Body of pancreas (tissue), 4 donors: ENCODE results near the gene SORCS2.

Source experiments
- CTCF ChIP-seq, 7 experiments: fragments of 450-650 bp in 4 of 7; fragments of 200-600 bp in 3 of 7; sonication (generic) in 3 of 7; IDR thresholded peaks; one replicate each; pipeline ENCODE4 v1.5.1; 2016 to 2019; ENCODE audit warnings: antibody characterized with exemption in 7 of 7
- POLR2A ChIP-seq, 3 donors: fragments of 450-650 bp; IDR thresholded peaks; one replicate each; pipeline ENCODE4 v1.6.1; 2016; ENCODE audit warnings: antibody characterized with exemption in 3 of 3, mild to moderate bottlenecking in 2 of 3

GRCh38 chr4:7420661-7421040 lies 228.3 kb downstream of the SORCS2 start:
- TF ChIP-seq POLR2A (IDR thresholded peaks at IDR 0.05) (no peak), CTCF (IDR thresholded peaks at IDR 0.05) (no peak)
